Activated CD4-positive, alpha-beta T cell treated with anti-CD3 and anti-CD28 coated beads, Interleukin-2, amount 50 U/mL, for 1 hour (primary cell): ENCODE data around the gene PM20D1.
"Not testable (repeated sequence)": the region's sequence is repeated elsewhere in the genome, so short reads cannot be mapped to it uniquely, and the experiment has no call there.

Experiments
- DNase-seq: peaks from one replicate; pipeline ENCODE4 v3.0.0-alpha.2; 2020

The PM20D1 gene, protein sequence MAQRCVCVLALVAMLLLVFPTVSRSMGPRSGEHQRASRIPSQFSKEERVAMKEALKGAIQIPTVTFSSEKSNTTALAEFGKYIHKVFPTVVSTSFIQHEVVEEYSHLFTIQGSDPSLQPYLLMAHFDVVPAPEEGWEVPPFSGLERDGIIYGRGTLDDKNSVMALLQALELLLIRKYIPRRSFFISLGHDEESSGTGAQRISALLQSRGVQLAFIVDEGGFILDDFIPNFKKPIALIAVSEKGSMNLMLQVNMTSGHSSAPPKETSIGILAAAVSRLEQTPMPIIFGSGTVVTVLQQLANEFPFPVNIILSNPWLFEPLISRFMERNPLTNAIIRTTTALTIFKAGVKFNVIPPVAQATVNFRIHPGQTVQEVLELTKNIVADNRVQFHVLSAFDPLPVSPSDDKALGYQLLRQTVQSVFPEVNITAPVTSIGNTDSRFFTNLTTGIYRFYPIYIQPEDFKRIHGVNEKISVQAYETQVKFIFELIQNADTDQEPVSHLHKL

DNA sequence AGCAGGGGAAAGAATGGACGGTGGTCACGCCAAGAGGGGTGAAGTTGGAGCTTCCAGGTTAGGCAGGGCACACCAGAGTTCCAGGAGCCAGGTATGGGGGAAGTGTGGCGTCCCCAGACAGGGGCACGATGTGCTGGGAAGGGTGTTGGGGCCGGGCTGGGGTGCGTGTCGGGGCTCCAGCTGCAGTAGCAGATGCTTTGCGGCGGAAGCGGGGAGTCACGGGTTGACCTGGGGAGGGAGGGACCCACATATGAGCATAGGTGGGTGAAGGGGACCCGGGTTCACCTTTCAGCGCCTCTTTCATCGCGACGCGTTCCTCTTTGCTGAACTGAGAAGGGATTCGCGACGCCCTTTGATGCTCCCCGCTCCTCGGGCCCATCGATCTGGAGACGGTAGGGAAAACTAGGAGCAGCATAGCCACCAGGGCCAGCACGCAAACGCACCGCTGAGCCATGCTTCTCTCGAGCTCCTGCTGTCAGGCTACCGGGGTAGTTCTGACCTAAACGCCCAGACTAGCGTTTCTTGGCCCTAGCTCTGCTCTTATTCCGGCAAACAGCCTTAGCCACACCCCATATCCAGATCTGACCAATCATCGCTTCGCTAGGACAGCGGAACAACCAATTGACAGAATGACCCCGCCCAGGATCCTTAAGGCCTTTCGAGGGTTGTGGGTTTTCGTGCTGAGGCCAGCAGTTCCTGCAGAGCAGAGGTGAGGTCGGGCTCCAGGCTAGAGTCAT lies at the start of gene PM20D1:
Gene PM20D1 (minus strand): TSS at position 514 of the 737 bp plus-strand sequence. CDS start 60 bp downstream, at position 454.
- peak; percentile 69 for DNase-seq

DNA sequence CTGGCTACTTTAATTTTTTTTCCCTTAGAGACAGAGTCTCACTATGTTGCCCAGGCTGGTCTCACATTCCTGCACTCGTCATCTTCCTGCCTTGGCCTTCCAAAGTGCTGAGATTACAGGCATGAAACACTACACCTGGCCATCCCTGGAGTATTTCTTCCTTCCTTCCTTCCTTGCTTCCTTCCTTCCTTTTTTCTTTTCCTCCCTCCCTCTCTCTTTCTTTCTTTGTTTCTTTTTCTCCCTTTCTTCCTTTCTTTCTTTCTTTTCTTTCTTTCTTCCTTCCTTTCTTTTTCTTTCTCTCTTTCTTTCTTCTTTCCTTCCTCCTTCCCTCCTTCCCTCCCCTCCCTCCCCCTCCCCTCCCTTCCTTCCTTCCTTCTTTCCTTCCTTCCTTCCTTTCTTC lies 46.4 kb upstream of the PM20D1 start:
- DNase-seq: no peak

DNA sequence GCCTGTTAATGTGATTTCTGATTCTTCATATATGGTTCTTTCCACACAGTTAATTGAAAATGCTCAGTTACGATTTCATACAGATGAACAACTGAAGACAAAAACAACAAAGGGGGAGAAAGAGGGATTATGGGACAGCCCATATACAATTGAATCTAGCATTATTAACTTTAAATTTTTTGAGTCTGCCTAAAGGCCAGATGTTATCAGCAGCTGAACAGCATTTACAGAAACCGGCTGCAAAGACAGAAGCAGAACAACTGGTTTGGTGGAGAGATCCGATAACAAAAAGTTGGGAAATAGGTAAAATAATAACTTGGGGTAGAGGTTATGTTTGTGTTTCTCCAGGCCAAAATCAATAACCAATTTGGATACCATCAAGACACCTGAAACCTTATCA lies 44.2 kb upstream of the PM20D1 start:
- DNase-seq: not testable (repeated sequence)

DNA sequence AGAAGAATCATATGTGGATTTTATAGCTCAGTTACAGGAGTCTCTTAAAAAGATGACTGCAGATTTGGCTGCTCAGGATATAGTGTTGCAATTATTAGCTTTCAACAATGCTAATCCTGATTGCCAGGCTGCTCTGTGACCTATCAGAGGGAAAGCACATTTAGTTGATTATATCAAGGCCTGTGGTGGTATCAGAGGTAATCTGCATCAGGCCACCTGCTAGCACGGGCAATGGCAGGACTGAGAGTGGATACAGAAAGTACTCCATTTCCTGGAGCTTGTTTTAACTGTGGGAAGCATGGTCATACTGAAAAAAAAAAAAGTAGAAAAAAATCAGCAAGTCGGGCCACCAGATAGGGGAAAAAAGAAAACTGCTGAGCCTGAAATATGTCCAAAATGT lies 42.2 kb upstream of the PM20D1 start:
- DNase-seq: not testable (repeated sequence)

DNA sequence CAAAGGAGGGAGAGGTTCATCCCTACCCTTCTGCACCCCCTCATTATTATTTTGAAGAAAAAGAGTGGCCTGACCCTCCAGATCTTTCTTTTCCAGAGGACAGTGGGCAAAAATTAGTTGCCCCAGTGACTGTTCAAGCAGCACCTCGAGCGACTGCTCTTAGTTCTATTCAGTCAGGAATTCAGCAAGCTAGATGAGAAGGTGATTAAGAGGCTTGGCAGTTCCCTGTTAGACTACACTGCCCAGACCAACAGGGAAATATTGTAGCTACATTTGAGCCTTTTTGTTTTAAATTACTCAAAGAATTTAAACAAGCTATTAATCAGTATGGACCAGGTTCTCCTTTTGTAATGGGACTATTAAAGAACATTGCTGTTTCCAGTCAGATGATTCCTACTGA lies 41.5 kb upstream of the PM20D1 start:
- DNase-seq: not testable (repeated sequence)

DNA sequence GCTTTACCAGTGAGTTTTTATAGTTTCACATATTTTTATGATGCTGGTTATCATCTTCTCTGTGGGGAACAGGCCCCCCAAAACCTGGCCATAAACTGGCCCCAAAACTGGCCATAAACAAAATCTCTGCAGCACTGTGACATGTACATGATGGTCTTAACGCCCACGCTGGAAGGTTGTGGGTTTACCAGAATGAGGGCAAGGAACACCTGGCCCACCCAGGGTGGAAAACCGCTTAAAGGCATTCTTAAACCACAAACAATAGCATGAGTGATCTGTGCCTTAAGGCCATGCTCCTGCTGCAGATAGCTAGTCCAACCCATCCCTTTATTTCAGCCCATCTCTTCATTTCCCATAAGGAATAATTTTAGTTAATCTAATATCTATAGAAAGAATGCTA lies 40.7 kb upstream of the PM20D1 start:
- DNase-seq: not testable (repeated sequence)

DNA sequence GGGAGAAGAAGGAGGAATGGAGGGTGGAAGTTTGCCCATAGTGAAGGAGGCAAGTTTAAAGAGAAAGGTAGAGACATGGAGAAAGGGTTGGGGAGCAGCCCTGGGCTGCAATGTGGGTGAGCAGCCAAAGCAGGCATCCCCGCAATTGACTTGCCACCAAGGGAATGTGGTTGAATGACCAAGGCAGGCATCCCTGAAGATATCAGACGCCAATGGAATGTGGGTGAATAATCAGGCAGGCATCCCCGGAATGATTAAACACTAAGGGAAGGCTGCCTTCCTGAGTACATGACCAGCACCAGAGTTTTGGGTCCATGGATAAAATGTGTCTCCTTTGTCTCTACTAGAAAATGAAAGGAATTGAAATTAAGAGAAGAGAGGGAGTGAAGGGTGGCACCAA lies 39.8 kb upstream of the PM20D1 start:
- DNase-seq: not testable (repeated sequence)

DNA sequence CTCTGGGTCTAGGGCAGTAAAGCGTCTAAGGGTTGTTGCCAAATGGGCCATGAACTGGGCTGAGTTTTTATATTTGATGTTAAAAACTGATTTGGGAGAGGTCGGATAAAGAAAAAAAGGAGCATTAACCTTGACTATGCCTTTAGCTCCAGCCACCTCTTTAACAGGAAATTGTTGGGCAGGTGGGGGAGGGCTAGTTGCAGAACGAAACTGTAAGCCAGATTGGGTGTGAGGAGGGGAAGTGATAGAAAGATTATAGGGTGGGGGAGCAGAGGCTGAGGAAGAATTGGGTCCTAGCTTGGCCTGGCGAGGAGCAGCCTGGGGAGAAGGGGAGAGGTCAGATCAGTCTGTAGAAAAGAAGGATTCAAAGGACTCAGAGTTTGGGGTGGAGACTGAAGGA lies 39.1 kb upstream of the PM20D1 start:
- not testable (repeated sequence) for DNase-seq

DNA sequence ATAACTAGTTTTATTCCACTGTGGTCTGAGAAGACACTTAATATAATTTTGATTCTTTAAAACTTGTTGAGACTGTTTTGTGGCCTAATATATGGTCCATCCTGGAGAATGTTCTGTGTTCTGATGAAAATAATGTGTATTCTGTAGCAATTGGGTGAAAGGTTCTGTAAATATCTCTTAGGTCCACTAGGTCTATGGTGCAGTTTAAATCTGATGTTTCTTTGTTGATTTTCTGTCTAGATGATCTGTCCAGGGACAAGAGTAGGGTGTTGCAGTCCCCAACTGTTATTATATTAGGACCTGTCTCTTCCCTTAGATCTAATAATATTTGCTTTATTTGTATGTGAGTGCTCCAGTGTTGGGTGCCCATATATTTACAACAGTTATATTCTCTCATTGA lies 33.9 kb upstream of the PM20D1 start:
- DNase-seq: no peak

DNA sequence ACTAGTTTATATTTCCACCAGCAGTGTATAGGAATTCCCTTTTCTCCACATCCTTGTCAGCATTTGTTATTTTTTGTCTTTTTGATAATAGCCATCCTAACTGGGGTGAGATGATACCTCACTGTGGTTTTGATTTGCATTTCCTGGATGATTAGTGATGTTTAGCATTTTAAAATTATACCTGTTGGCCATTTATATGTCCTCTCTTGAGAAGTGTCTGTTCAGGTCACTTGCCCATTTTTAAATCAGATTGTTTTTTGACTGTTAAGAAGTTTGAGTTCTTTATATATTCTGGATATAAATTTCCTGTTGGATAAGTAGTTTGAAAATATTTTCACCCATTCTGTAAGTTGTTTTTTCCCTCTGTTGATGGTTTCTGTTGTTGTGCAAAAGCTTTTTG lies 31.0 kb upstream of the PM20D1 start:
- no peak for DNase-seq

DNA sequence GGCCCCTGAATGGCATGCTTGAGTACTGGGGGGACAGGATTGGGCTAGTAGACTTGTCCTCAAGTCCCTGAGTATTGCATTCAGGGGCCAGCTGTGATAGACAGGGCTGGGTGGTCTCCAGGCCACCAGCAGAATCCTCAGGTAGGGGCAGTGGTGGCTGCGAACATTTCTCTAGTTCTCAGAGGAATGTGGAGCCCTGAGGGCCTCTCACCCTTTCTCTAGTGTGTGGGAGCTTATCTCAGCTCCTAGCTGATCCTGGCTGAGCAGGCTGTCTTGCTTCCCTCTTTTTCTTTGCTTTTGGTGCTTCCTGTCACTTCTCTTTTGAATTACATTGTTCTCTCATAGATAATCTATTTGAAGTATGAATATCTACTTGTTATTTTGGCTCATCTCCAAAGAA lies 30.0 kb upstream of the PM20D1 start:
- DNase-seq: no peak

DNA sequence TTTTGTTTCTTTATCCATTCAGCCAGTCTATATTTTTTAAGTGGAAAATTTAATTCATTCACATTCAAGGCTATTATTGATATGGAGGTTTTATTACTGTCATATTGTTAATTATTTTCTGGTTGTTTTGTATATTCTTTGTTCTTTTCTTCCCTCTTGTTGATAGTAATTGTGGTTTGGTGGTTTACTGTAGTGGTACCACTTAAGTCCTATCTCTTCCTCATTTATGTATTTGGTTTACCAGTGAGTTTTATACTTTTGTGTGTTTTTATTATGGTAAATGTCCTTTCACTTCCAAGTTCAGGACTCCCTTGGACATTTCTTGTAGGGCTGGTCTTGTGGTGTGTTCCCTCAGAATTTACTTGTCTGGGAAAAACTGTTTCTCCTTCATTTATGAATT lies 28.1 kb upstream of the PM20D1 start:
- DNase-seq: no peak

DNA sequence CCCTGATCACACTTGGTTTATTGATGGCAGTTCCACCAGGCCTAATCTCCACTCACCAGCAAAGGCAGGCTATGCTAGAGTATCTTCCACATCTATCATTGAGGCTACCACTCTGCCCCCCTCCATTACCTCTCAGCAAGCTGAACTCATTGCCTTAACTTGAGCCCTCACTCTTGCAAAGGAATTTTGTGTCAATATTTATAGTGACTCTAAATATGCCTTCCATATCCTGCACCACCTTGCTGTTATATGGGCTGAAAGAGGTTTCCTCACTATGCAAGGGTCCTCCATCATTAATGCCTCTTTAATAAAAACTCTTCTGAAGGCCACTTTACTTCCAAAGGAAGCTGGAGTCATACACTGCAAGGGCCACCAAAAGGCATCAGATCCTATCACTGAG lies 23.2 kb upstream of the PM20D1 start:
- DNase-seq: not testable (repeated sequence)

DNA sequence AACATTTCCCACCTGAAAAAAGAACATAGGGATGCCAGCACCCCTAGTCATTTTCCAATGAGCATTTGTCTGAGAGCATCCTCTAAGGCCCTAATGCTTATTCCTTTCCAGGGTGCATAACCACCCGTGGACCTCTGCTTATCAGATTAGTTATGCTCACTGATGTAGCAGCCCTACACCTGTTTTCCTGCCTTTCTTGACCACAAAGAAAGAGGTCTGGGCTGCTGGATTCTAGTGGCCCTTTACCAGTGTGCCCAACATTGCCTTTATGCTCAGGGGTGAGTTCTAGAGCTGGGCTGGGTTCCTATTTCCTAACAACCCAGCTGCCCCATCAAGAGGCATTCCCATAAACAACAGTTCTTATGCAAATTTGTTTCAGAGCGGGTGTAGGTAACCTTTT lies 20.3 kb upstream of the PM20D1 start:
- no peak for DNase-seq

DNA sequence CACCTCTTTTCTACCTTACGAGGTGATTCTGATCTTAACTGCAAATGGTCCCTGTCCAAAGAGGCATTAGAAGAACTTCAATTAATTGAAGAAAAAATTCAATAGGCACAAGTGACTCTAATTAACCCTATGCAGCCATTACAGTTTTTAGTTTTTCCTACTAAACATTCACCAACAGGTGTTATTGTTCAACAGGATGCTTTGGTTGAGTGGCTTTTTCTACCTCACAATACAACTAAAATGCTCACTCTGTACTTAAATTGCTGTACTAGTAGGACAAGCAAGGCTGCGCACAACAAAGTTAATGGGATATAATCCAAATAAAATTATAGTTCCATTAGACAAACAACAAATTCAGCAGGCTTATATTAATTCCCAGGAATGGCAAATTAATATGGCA lies 11.6 kb upstream of the PM20D1 start:
- no peak for DNase-seq

DNA sequence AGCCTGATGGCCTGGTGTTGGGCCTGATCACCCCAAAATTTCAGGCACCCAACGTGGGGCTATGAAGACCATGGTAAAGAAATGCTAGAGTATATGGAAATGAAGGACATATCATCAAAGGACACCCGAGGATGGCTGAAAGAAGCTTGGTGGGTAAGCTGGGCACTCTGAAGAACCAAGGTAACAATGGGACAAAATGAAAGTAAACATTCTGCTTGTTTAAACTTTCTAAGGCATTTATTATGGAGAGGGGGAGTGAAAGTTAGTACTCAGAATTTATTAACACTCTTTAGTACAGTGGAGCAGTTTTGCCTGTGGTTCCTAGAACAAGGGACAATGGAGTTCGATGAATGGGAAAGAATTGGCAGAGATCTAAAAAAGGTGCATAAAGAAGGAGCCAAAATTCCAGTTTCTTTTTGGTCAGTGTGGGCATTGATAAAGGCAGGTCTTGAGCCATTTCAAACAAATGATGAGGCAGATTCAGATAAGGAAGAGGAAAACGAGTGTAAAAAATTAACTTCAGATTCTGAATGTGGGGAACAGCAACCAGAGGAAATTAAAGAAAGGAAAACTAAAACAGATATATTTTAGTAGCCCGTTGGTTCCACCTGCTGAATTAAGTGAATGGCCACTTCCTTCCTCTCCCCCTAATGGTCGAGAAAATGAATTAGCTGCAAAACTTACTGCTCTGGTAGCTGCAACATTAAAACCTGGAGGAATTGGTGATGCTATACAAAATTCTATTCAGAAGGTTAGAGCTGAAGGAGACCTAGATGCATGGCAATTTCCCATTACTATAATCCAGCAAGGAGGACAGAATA lies 8.4 kb upstream of the PM20D1 start:
- DNase-seq: no peak

DNA sequence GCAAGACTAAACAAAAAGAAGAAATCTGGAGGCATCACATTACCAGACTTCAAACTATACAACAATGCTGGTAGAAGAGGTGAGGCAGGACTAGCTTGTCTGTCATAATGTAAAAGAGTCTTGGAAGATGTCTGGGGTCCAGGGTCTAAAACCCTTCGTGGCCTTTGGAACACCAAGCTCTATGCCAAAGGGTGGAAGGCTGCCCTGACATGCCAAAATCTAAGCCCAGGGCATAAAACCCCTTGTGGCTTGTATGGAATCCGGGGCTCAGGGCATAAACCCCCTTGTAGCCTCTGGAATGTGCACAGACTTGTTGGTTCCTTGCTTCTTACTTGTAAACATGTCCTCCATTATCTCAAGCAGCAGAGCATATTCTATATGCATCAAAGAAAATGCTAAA lies 7.6 kb upstream of the PM20D1 start:
- DNase-seq: not testable (repeated sequence)

DNA sequence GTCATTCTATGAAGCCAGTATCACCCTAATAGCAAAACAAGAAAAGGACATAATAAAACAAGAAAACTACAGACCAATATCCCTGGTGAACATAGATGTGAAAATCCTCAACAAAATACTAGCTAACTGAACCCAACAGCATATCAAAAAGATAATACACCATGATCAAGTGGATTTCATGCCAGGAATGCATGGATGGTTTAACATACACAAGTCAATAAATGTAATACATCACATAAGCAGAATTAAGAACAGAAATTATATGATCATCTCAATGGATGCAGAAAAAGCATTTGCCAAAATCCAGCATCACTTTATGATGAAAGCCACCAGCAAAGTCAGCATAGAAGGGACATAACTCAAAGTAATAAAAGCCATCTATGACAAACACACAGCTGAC lies 6.5 kb upstream of the PM20D1 start:
- no peak for DNase-seq

DNA sequence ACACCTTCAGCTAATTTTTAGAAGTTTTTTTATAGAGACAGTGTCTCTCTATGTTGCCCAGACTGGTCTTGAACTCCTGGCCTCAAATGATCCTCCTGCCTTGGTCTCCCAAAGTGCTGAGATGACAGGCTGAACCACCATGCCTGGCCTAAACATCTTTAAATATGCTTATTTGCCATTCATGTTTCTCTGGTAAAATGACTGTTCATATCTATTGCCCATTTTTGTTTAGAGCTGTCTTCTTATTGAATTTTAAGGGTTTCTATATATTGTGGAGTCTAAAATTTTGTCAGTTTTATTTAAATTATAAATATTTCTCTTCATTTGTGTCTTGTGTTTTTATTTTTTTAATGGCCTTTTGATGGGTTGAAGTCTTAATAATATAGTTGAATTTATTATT lies 3.0 kb upstream of the PM20D1 start:
- DNase-seq: no peak

DNA sequence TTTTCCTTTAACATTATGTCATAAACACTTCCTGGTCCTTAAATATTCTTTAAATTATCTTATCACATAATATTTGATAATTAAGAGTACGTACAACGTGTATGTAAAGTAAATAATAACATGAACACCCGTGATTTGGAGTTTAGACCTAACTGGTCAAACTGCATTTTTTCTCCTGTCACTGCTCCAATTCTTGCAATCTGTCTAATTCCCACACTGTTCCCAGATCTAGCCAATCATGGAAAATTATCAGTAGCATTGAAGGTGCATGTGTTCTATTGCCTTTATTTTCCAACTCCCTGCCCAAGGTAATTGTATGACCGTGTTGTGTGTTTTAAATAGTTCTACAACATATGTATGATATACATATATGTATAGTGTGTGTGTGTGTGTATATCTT lies 2.1 kb upstream of the PM20D1 start:
- no peak for DNase-seq

DNA sequence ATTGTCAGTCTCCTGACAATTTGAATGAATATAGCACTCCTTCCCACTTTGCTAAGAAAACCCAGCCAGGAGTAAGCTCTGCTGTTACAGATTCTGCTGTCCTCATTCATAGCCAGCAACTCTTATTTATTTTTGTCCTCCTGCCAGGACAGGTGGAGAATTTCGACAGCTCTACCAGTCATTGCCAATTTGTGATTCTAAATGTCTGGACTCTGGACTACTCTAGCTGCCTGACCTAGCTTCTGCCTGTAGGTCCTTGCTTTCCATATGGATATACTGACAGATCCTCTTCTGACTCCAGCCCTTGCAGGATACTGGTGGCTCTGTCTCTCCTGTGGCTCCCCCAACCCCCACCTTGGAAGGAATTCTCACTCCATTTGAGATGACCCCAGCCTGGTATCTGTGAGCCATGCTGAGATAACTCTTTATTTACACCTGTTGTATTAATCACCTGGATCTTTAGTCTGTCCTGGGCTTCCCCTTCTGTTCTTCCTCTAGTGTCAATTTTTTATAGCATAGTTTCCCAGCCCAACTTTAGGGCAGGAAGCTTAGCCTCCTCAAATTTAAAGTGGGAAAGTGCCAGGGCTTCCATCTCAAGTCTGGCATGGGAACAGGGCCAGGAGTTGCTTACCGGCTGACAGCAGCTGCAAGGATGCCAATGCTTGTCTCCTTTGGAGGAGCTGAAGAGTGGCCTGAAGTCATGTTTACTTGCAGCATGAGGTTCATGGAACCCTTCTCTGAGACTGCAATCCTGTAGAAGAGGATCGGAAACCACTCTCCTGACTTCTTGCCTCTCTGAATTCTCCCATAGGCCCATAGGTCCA lies 6.7 kb downstream of the PM20D1 start:
- DNase-seq: no peak

DNA sequence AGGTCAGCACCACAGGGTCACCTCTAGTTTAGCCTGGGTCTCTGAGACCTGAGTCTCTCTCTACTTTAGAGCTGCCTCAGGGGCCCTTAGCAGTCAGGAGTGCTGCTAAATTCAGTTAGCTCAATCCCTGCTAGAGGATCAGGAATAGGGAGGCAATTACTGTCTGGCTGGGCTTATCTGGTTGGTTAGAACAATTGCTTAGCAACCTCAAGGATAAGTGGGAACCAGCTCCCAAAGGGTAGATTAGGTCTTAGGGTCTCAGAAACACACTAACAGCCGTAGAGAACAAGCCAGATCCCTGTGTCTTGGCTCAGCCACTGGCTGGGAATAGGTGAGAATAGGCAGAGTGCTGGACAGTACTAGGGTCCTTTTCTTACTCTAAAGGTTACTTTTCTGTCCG lies 7.7 kb downstream of the PM20D1 start:
- no peak for DNase-seq
